Ishikawa (cell line): ENCODE data around the gene SLC49A4.

ENCODE experiments used
- CEBPB ChIP-seq: IDR thresholded peaks from 2 replicates; pipeline ENCODE4 v1.6.1; 2012
- CREB1 ChIP-seq: IDR thresholded peaks from 2 replicates; pipeline ENCODE4 v1.6.1; 2012; ENCODE audit warnings: low read depth
- EGR1 ChIP-seq: IDR thresholded peaks from 2 replicates; pipeline ENCODE4 v1.6.1; 2012
- EP300 ChIP-seq: IDR thresholded peaks from 2 replicates; pipeline ENCODE4 v1.6.1; 2012; ENCODE audit warnings: borderline replicate concordance
- FOXM1 ChIP-seq: IDR thresholded peaks from 2 replicates; pipeline ENCODE4 v1.6.1; 2012; ENCODE audit warnings: low read depth, borderline replicate concordance
- NFIC ChIP-seq: IDR thresholded peaks from 2 replicates; pipeline ENCODE4 v1.6.1; 2012
- RAD21 ChIP-seq: IDR thresholded peaks from 2 replicates; pipeline ENCODE4 v1.6.1; 2012; ENCODE audit warnings: low read depth
- REST ChIP-seq: IDR thresholded peaks from 2 replicates; pipeline ENCODE4 v1.6.1; 2012; ENCODE audit warnings: low read depth, mild to moderate bottlenecking
- TAF1 ChIP-seq: IDR thresholded peaks from 2 replicates; pipeline ENCODE4 v1.6.1; 2012; ENCODE audit warnings: low read depth, mild to moderate bottlenecking
- TCF12 ChIP-seq: IDR thresholded peaks from 2 replicates; pipeline ENCODE4 v1.6.1; 2012; ENCODE audit warnings: low read depth
- TEAD4 ChIP-seq: IDR thresholded peaks from 2 replicates; pipeline ENCODE4 v1.6.1; 2012
- USF1 ChIP-seq: IDR thresholded peaks from 2 replicates; pipeline ENCODE4 v1.6.1; 2012
- YY1 ChIP-seq: IDR thresholded peaks from 2 replicates; pipeline ENCODE4 v1.6.1; 2012; ENCODE audit warnings: low read depth
- ZBTB7A ChIP-seq: IDR thresholded peaks from 2 replicates; pipeline ENCODE4 v1.6.1; 2012; ENCODE audit warnings: low read depth
- TF ChIP-seq, protein P1 (sequence below): IDR thresholded peaks from 2 replicates; pipeline ENCODE4 v1.6.1; 2012

The SLC49A4 gene

GRCh38 chr3:122777563-122777962 lies 17.3 kb upstream of the SLC49A4 start:
- no peak for TF ChIP-seq EGR1
- no peak for TF ChIP-seq TCF12
- no peak for TF ChIP-seq RAD21
- no peak for TF ChIP-seq CREB1
- no peak for TF ChIP-seq REST
- no peak for TF ChIP-seq TAF1
- TF ChIP-seq NFIC = no peak
- TF ChIP-seq TEAD4 = no peak
- no peak for TF ChIP-seq EP300
- TF ChIP-seq FOXM1 = no peak
- no peak for TF ChIP-seq YY1
- no peak for TF ChIP-seq CEBPB
- TF ChIP-seq USF1 = no peak
- TF ChIP-seq, protein P1, sequence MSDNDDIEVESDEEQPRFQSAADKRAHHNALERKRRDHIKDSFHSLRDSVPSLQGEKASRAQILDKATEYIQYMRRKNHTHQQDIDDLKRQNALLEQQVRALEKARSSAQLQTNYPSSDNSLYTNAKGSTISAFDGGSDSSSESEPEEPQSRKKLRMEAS = no peak
- no peak for TF ChIP-seq ZBTB7A

DNA sequence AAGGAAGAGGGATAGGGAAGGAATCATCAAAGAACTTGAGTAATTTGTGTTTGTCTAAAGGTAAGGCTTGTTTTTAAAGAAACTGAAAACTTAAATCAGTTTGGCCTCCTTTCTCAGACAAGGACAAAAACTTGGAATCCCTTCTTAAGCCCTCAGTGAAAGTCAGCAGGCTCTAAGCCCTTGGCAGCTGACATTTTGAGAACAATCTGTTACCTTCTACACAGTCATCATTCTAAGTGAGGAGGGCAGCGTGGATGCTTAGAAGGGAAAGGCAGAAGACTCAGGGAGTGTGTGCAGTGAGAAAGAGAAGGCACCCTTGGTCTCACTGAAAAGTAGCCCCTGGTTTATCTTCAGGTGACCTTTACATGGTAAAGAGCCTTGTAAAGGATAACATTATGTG lies 12.1 kb upstream of the SLC49A4 start:
- TF ChIP-seq CREB1 (no peak), RAD21 (no peak), EP300 (no peak), YY1 (no peak), ZBTB7A (no peak), REST (no peak), EGR1 (no peak), CEBPB (no peak)

DNA sequence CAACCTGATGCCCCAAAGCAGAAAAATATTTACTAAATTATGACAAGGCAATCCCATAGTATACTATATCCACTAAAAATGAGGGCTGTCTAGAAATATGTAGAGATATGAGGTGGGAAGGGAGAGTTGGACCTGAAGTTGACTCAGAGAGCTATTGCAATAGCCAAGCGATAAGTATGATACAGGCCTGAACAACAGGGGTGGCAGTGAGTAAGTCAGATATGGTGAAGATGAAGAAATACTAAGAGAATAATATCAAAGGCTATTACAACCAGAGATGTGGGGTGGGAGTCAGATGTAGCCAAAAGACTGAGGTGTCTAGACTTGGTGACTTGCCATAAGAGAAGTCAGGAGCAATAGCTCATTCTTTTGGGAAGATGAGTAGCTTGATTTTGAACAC lies 10.4 kb upstream of the SLC49A4 start:
- TF ChIP-seq USF1 = no peak
- no peak for TF ChIP-seq TAF1
- no peak for TF ChIP-seq REST
- no peak for TF ChIP-seq EP300
- TF ChIP-seq ZBTB7A = no peak
- no peak for TF ChIP-seq TCF12
- TF ChIP-seq FOXM1 = no peak
- no peak for TF ChIP-seq CREB1
- no peak for TF ChIP-seq TEAD4
- no peak for TF ChIP-seq CEBPB
- no peak for TF ChIP-seq RAD21
- TF ChIP-seq, protein P1 = no peak
- no peak for TF ChIP-seq EGR1

- TF ChIP-seq REST (no peak), USF1 (no peak), TEAD4 (no peak), ZBTB7A (no peak), RAD21 (no peak), CREB1 (no peak), NFIC (no peak), YY1 (no peak), EGR1 (no peak), TCF12 (no peak), EP300 (no peak), FOXM1 (no peak), CEBPB (no peak), TAF1 (no peak)
- TF ChIP-seq, protein P1 = no peak
These were observed 9.6 kb upstream of the SLC49A4 start for GRCh38 chr3:122785231-122785630.
